ENCODE measurements around the gene GALNS. TPM values are rescaled to one million over a fixed set of nuclear protein-coding genes. Genes with fewer than 3 reads are reported as not detected.

Gene GALNS
- total and polyA plus RNA-seq, 2 of the 8 experiments (the other 6 are each of a cell fraction or from before 2014, with no cell fraction given), result 8.9 to 17.8 TPM

- Histone ChIP-seq H3K36me3 (ENCODE audit: control insufficient read depth in 2 of 4, insufficient read depth in 4 of 4, low read length in 3 of 4) (peaks cover 33 to 53% (median 45%) of the 10 kb centered on the region in 4 experiments), H2BK120ac (replicated peaks; ENCODE audit: low read depth, low read length) (no peak overlapping the region), H3K18ac (ENCODE audit: extremely low read depth, low read length) (peak overlapping the region; percentile 60), H2AK5ac (ENCODE audit: low read depth, low read length) (no peak overlapping the region), H4K8ac (ENCODE audit: extremely low read depth, insufficient read depth, low read length) (peak overlapping the region; percentile 63; the same call in 1 of the 2 replicates), H2BK12ac (ENCODE audit: low read depth, low read length) (no peak overlapping the region), H3K14ac (ENCODE audit: insufficient read length) (no peak overlapping the region), H3K79me2 (ENCODE audit: control insufficient read depth in 1 of 2, insufficient read depth in 2 of 2, low read length in 2 of 2) (peaks cover 0 to 16% of the 10 kb centered on the region in 2 experiments; a peak in 2 of 4 replicates), H3K4me1 (replicated peaks in 1 of 4; ENCODE audit: control insufficient read depth in 3 of 4, insufficient read depth in 4 of 4, low read length in 3 of 4) (peaks cover 0 to 12% (median 9%) of the 10 kb centered on the region in 4 experiments; a peak in 5 of 7 replicates), H3K4ac (replicated peaks; ENCODE audit: insufficient read length, low read depth, low read length) (no peak overlapping the region), H3K23ac (ENCODE audit: insufficient read length) (no peak overlapping the region), H3K4me3 (ENCODE audit: extremely low read depth in 1 of 4, insufficient read depth in 2 of 4, low read depth in 3 of 4, low read length in 4 of 4) (peak overlapping the region; percentile 59 to 84 (median 80)), H2AFZ (ENCODE audit: low read length) (no peak overlapping the region), H3K27me3 (replicated peaks in 1 of 4; ENCODE audit: control insufficient read depth in 3 of 4, extremely low read depth in 1 of 4, insufficient read depth in 3 of 4, low read length in 3 of 4) (no peaks in the 10 kb centered on the region), H3K4me2 (ENCODE audit: insufficient read depth in 1 of 2, low read depth in 2 of 2, low read length in 2 of 2) (peak overlapping the region; percentile 87 to 95), H3K27ac (ENCODE audit: low read depth, low read length) (peak overlapping the region; percentile 63; the same call in 1 of the 2 replicates), H3K9me3 (ENCODE audit: insufficient read depth in 2 of 2, low read depth in 1 of 2, low read length in 1 of 2) (no peaks in the 10 kb centered on the region), H4K5ac (ENCODE audit: insufficient read length, low read depth, low read length) (no peak overlapping the region), H3K79me1 (ENCODE audit: low read depth, low read length) (peaks cover 12% of the 10 kb centered on the region), H3K56ac (replicated peaks; ENCODE audit: insufficient read length, low read depth, low read length) (no peak overlapping the region), H2BK20ac (ENCODE audit: low read length) (no peak overlapping the region), H3K9ac (replicated peaks in 1 of 4; ENCODE audit: extremely low read depth in 1 of 4, low read depth in 3 of 4, low read length in 3 of 4) (peak overlapping the region; percentile 66 to 88 (median 80)), H2BK5ac (ENCODE audit: low read depth, low read length) (peak overlapping the region; percentile 60; the same call in 1 of the 2 replicates), H4K91ac (replicated peaks; ENCODE audit: insufficient read length, low read length) (no peak overlapping the region), H4K20me1 (replicated peaks in 1 of 2; ENCODE audit: control insufficient read depth in 1 of 2, insufficient read depth in 2 of 2, low read length in 2 of 2) (peaks cover 26 to 38% of the 10 kb centered on the region in 2 experiments), H3K23me2 (ENCODE audit: low read depth, low read length) (peaks cover 7% of the 10 kb centered on the region; the same call in 1 of the 2 replicates), H2BK15ac (ENCODE audit: low read length) (no peak overlapping the region)
- TF ChIP-seq FOSL1 (IDR thresholded peaks at IDR 0.05; ENCODE audit: insufficient read depth, low read depth, low read length), result no peak
- TF ChIP-seq TAF1 (IDR thresholded peaks at IDR 0.05; ENCODE audit: low read depth, low read length), result no peak
- TF ChIP-seq SIN3A (conservative IDR thresholded peaks at IDR 0.05 in 1 of 2, IDR thresholded peaks at IDR 0.05 in 1 of 2; ENCODE audit: low read depth in 1 of 2, low read length in 2 of 2), result 0 out of 4 replicates have a peak, but pooled peaks of 1 of the 2 experiments have one; percentile 37
- TF ChIP-seq SIX5 (IDR thresholded peaks at IDR 0.05; ENCODE audit: low read depth, low read length), result no peak
- TF ChIP-seq GABPA (IDR thresholded peaks at IDR 0.05; ENCODE audit: borderline replicate concordance, insufficient read depth, low read length), result no peak
- peak; percentile 15 for TF ChIP-seq TAF7 (optimal IDR thresholded peaks at IDR 0.05; ENCODE audit: borderline replicate concordance, low read depth, low read length)
- 66% methylated on average over 33 of the region's 39 CpGs; no CpG with 5 or more reads in 1 of the 2 experiments for WGBS, 2 experiments (ENCODE audit: extremely low coverage in 1 of 2, insufficient coverage in 1 of 2, insufficient read length in 1 of 2, insufficient replicate concordance in 2 of 2, low coverage in 1 of 2, low lambda C conversion rate in 2 of 2, missing lambda C conversion rate in 1 of 2)
- FAIRE-seq, result no peak
- POLR2A ChIA-PET (ENCODE audit: partially characterized antibody), result interaction anchor here (0.7 to 1.7 kb wide), 10 partner anchors 9 to 113 kb away, joined by 3 to 5 read pairs (median 3); no protein-coding TSS in a partner anchor
- CTCF ChIA-PET (ENCODE audit: partially characterized antibody), result interaction anchor here (0.9 to 2.0 kb wide), 4 partner anchors 9 to 67 kb away, joined by 3 to 6 read pairs (median 4); no protein-coding TSS in a partner anchor
- no peak for DNase-seq (ENCODE audit: low read depth in 1 of 2, low spot score in 2 of 2)
Observed at GRCh38 chr16:88804552-88805339, 52.0 kb downstream of the GALNS start.
